ENCODE measurements around the gene TIMM23. TPM values are rescaled to one million over a fixed set of nuclear protein-coding genes. Genes with fewer than 3 reads are reported as not detected.

Gene TIMM23
- total RNA-seq, 1 experiment from 2014 or later = 142 TPM

GRCh38 chr10:46029461-46030030 is 57.3 kb downstream of the TIMM23 start:
- Histone ChIP-seq H3K36me3 (ENCODE audit: control insufficient read depth, insufficient read depth, low read length) (0 out of 2 replicates have a peak, but pooled peaks cover 3% of the 10 kb centered on the region), H3K27me3 (replicated peaks; ENCODE audit: control insufficient read depth, insufficient read depth, low read length) (no peaks in the 10 kb centered on the region), H3K9me3 (no peaks in the 10 kb centered on the region), H3K4me1 (peaks cover 49% of the 10 kb centered on the region), H3K4me3 (ENCODE audit: low read depth, low read length) (peak overlapping the region; percentile 95)
- no peak for TF ChIP-seq CTCF (IDR thresholded peaks at IDR 0.05; ENCODE audit: insufficient read depth in 1 of 2, low read depth in 1 of 2, low read length in 1 of 2, severe bottlenecking in 1 of 2, unreplicated experiment in 1 of 2)
- H3K9me3 Mint-ChIP-seq (ENCODE audit: unreplicated experiment) = no peaks in the 10 kb centered on the region
- no peaks in the 10 kb centered on the region for H3K27me3 Mint-ChIP-seq (ENCODE audit: insufficient read depth, unreplicated experiment)
- DNase-seq = no peak
- POLR2A ChIA-PET = interaction anchor here (0.5 to 0.7 kb wide), 2 partner anchors 57 to 62 kb away, joined by 3 to 5 read pairs; no protein-coding TSS in a partner anchor
- H3K4me1 Mint-ChIP-seq (ENCODE audit: low read depth, unreplicated experiment) = peaks cover 51% of the 10 kb centered on the region
- TSS peak; percentile 53 for BruUV-seq (replicated peaks)
- CTCF ChIA-PET = interaction anchor here (0.6 to 0.9 kb wide), 2 partner anchors 22 to 23 kb away, joined by 3 to 7 read pairs; no protein-coding TSS in a partner anchor
- peaks cover 30% of the 10 kb centered on the region for H3K36me3 Mint-ChIP-seq (ENCODE audit: insufficient read depth, unreplicated experiment)
- peak overlapping the region; percentile 98 for H3K27ac Mint-ChIP-seq (ENCODE audit: unreplicated experiment)
- intact Hi-C loops (cut with micrococcal nuclease; ENCODE audit: unreplicated experiment) = loop anchor here (10.0 kb wide), 1 partner anchor 195 kb away; no protein-coding TSS in a partner anchor
- H3K4me3 Mint-ChIP-seq (ENCODE audit: unreplicated experiment) = peak overlapping the region; percentile 100

- H3K27ac Mint-ChIP-seq (ENCODE audit: unreplicated experiment) = peak within 1 kb of the TSS; percentile 98
- CTCF ChIA-PET = interaction anchor here (0.6 kb wide), 1 partner anchor 23 kb away, joined by 3 read pairs; no protein-coding TSS in a partner anchor
- TF ChIP-seq CTCF (IDR thresholded peaks at IDR 0.05; ENCODE audit: insufficient read depth in 1 of 2, low read depth in 1 of 2, low read length in 1 of 2, severe bottlenecking in 1 of 2, unreplicated experiment in 1 of 2) = peak; percentile 87 to 98
- peaks cover 45% of the 10 kb centered on the region for H3K4me1 Mint-ChIP-seq (ENCODE audit: low read depth, unreplicated experiment)
- 0 out of 2 replicates have a peak, but pooled peaks cover 3% of the 10 kb centered on the region for H3K36me3 ChIP-seq (ENCODE audit: control insufficient read depth, insufficient read depth, low read length)
- intact Hi-C loops (cut with micrococcal nuclease; ENCODE audit: unreplicated experiment) = loop anchor here (10.0 kb wide), 1 partner anchor 194 kb away; no protein-coding TSS in a partner anchor
- POLR2A ChIA-PET = interaction anchor here (0.7 kb wide), 1 partner anchor 22 kb away, joined by 5 read pairs; no protein-coding TSS in a partner anchor
- BruUV-seq (replicated peaks) = no TSS peak
- H3K9me3 Mint-ChIP-seq (ENCODE audit: unreplicated experiment) = no peaks in the 10 kb centered on the region
- no peaks in the 10 kb centered on the region for H3K27me3 ChIP-seq (replicated peaks; ENCODE audit: control insufficient read depth, insufficient read depth, low read length)
- H3K4me3 ChIP-seq (ENCODE audit: low read depth, low read length) = peak within 1 kb of the TSS; percentile 95
- H3K4me1 ChIP-seq = peaks cover 49% of the 10 kb centered on the region
- no peaks in the 10 kb centered on the region for H3K27me3 Mint-ChIP-seq (ENCODE audit: insufficient read depth, unreplicated experiment)
- DNase-seq = peak; percentile 99
- H3K36me3 Mint-ChIP-seq (ENCODE audit: insufficient read depth, unreplicated experiment) = peaks cover 30% of the 10 kb centered on the region
- peak within 1 kb of the TSS; percentile 100 for H3K4me3 Mint-ChIP-seq (ENCODE audit: unreplicated experiment)
- no peaks in the 10 kb centered on the region for H3K9me3 ChIP-seq
These were observed 58.0 kb downstream of the TIMM23 start, which contains the start of gene NCOA4 for GRCh38 chr10:46030091-46030937. Gene NCOA4, minus strand, starts transcription at chr10:46030623. Its CDS starts 13,943 bp downstream, at chr10:46016680.
